Upper lobe of left lung (tissue), 4 donors: ENCODE data around the gene RAB44.

Experiments used
- CTCF ChIP-seq, 6 experiments: fragments of 450-650 bp in 4 of 6; fragments of 200-600 bp in 2 of 6; sonication (generic) in 2 of 6; IDR thresholded peaks; one replicate each; pipeline ENCODE4 v1.5.1; 2016 to 2019; ENCODE audit warnings: antibody characterized with exemption in 6 of 6
- EP300 ChIP-seq, 4 donors: sonication (generic); formaldehyde crosslinking; IDR thresholded peaks; one replicate each; pipeline ENCODE4 v1.5.1; 2017; ENCODE audit warnings: antibody characterized with exemption in 4 of 4, control low read depth in 2 of 4
- POLR2A ChIP-seq, 4 donors: fragments of 450-650 bp; IDR thresholded peaks; one replicate each; pipeline ENCODE4 v1.5.1; 2016 to 2017; ENCODE audit warnings: antibody characterized with exemption in 4 of 4, mild to moderate bottlenecking in 2 of 4

GRCh38 chr6:36684447-36684812, 13.2 kb upstream of the RAB44 start:
- TF ChIP-seq EP300 (IDR thresholded peaks at IDR 0.05) (no peak), CTCF (IDR thresholded peaks at IDR 0.05) (no peak), POLR2A (IDR thresholded peaks at IDR 0.05) (no peak)
